ENCODE results near the gene CMC2.

GRCh38 chr16:81029930-81030604 lies 23.4 kb upstream of the CMC2 start:
- TF ChIP-seq CTCF (IDR thresholded peaks at IDR 0.05; ENCODE audit: low read length) (no peak), EZH2phosphoT487 (IDR thresholded peaks at IDR 0.05; ENCODE audit: low read length) (no peak), EZH2 (optimal IDR thresholded peaks at IDR 0.05; ENCODE audit: low read depth, low read length) (no peak)
